ENCODE results near the gene FA2H.
"Not testable (repeated sequence)": the region's sequence is repeated elsewhere in the genome, so short reads cannot be mapped to it uniquely, and the experiment has no call there.

The FA2H gene

GRCh38 chr16:74769586-74770190 is 4.9 kb downstream of the FA2H start:
- DNase-seq: no peak

GRCh38 chr16:74768239-74768638 is 6.4 kb downstream of the FA2H start:
- DNase-seq: no peak

GRCh38 chr16:74767749-74768148 is 6.9 kb downstream of the FA2H start:
- DNase-seq: no peak

- no peak for DNase-seq
These were observed 7.9 kb downstream of the FA2H start for GRCh38 chr16:74766729-74767128.

- not testable (repeated sequence) for DNase-seq
These were observed 10.4 kb downstream of the FA2H start for GRCh38 chr16:74764184-74764583.

GRCh38 chr16:74761665-74762064 is 13.0 kb downstream of the FA2H start:
- DNase-seq: no peak

GRCh38 chr16:74760007-74760767 is 14.4 kb downstream of the FA2H start:
- DNase-seq: no peak

- DNase-seq: no peak
These were observed 15.1 kb downstream of the FA2H start for GRCh38 chr16:74759564-74759963.

- no peak for DNase-seq
These were observed 15.8 kb downstream of the FA2H start for GRCh38 chr16:74758801-74759200.

- DNase-seq: no peak
These were observed 17.3 kb downstream of the FA2H start for GRCh38 chr16:74757349-74757748.

GRCh38 chr16:74756203-74756602 is 18.4 kb downstream of the FA2H start:
- DNase-seq: no peak

- no peak for DNase-seq
These were observed 21.4 kb downstream of the FA2H start for GRCh38 chr16:74753180-74753579.

GRCh38 chr16:74752756-74753155 is 21.9 kb downstream of the FA2H start:
- DNase-seq: no peak

- no peak for DNase-seq
These were observed 22.4 kb downstream of the FA2H start for GRCh38 chr16:74752258-74752657.

GRCh38 chr16:74751658-74752057 is 23.0 kb downstream of the FA2H start:
- no peak for DNase-seq

GRCh38 chr16:74749291-74750055 is 25.1 kb downstream of the FA2H start:
- no peak for DNase-seq

- DNase-seq: no peak
These were observed 26.0 kb downstream of the FA2H start for GRCh38 chr16:74748616-74749026.

GRCh38 chr16:74747716-74748615 is 26.7 kb downstream of the FA2H start:
- no peak for DNase-seq

GRCh38 chr16:74745926-74746325 is 28.7 kb downstream of the FA2H start:
- DNase-seq: no peak

- DNase-seq: no peak
These were observed 29.5 kb downstream of the FA2H start for GRCh38 chr16:74745109-74745615.

- DNase-seq: no peak
These were observed 30.1 kb downstream of the FA2H start for GRCh38 chr16:74744566-74744965.

- no peak for DNase-seq
These were observed 30.8 kb downstream of the FA2H start for GRCh38 chr16:74743668-74744299.
